Activated B cell treated with CpG ODN at 0.5 μM for 24 hours (primary cell): ENCODE measurements around the gene DAB1. TPM values are rescaled to one million over a fixed set of nuclear protein-coding genes. Genes with fewer than 3 reads are reported as not detected.

Experiments
- ATAC-seq: fragments of 200-7000 bp; cut with Tn5 transposase; one replicate; pipeline ENCODE4 v1.10.0; 2021; ENCODE audit warnings: low read depth, mild to moderate bottlenecking, moderate library complexity
- CTCF ChIA-PET: fragments of 350-600 bp; sonication (Branson Sonifier 250); formaldehyde crosslinking; loops from one replicate; lab custom pipeline; 2021; ENCODE audit warnings: antibody characterized with exemption; lab: Charles Lee
- POLR2A ChIA-PET: fragments of 350-600 bp; sonication (Branson Sonifier 250); formaldehyde crosslinking; loops from one replicate; lab custom pipeline; 2021; ENCODE audit warnings: antibody characterized with exemption; lab: Charles Lee
- DNase-seq: peaks from one replicate; pipeline ENCODE4 v3.0.0; 2022
- H3K27ac Mint-ChIP-seq: one replicate; pipeline ENCODE4 v1.8.0; 2020; ENCODE audit warnings: mixed read lengths
- H3K27me3 Mint-ChIP-seq: one replicate; pipeline ENCODE4 v1.8.0; 2021; ENCODE audit warnings: mixed read lengths
- H3K36me3 Mint-ChIP-seq: one replicate; pipeline ENCODE4 v1.8.0; 2021; ENCODE audit warnings: low read depth, mixed read lengths
- H3K4me1 Mint-ChIP-seq: one replicate; pipeline ENCODE4 v1.8.0; 2021; ENCODE audit warnings: mixed read lengths
- H3K4me3 Mint-ChIP-seq: one replicate; pipeline ENCODE4 v1.8.0; 2020; ENCODE audit warnings: mild to moderate bottlenecking, mixed read lengths
- H3K9me3 Mint-ChIP-seq: one replicate; pipeline ENCODE4 v1.8.0; 2020; ENCODE audit warnings: mixed read lengths
- CTCF ChIP-seq: fragments of 200-600 bp; IDR thresholded peaks from one replicate; pipeline ENCODE4 v1.8.0; 2022; ENCODE audit warnings: antibody characterized with exemption, mild to moderate bottlenecking
- intact Hi-C: fragments of 100-400 bp; cut with micrococcal nuclease; formaldehyde crosslinking; loops from one replicate; pipeline ENCODE4 v1.15.1; 2024
- total RNA-seq: library from RNA; stranded (reverse); gene quantifications from 2 replicates; pipeline ENCODE4 v1.2.3, GENCODE V29; 2022

Gene DAB1
- total RNA-seq, 1 donor from 2014 or later = not detected

- peaks cover 3% of the 10 kb centered on the region for H3K27me3 Mint-ChIP-seq
- intact Hi-C loops = no loop called here
- H3K36me3 Mint-ChIP-seq = no peaks in the 10 kb centered on the region
- no peak overlapping the region for H3K4me3 Mint-ChIP-seq
- TF ChIP-seq CTCF = no peak
- ATAC-seq = no peak
- POLR2A ChIA-PET = no interaction called here
- H3K4me1 Mint-ChIP-seq = no peaks in the 10 kb centered on the region
- H3K9me3 Mint-ChIP-seq = no peaks in the 10 kb centered on the region
- no peak overlapping the region for H3K27ac Mint-ChIP-seq
- DNase-seq = no peak
- CTCF ChIA-PET = no interaction called here
Observed at GRCh38 chr1:57040811-57041210, 383.0 kb downstream of the DAB1 start.

DNA sequence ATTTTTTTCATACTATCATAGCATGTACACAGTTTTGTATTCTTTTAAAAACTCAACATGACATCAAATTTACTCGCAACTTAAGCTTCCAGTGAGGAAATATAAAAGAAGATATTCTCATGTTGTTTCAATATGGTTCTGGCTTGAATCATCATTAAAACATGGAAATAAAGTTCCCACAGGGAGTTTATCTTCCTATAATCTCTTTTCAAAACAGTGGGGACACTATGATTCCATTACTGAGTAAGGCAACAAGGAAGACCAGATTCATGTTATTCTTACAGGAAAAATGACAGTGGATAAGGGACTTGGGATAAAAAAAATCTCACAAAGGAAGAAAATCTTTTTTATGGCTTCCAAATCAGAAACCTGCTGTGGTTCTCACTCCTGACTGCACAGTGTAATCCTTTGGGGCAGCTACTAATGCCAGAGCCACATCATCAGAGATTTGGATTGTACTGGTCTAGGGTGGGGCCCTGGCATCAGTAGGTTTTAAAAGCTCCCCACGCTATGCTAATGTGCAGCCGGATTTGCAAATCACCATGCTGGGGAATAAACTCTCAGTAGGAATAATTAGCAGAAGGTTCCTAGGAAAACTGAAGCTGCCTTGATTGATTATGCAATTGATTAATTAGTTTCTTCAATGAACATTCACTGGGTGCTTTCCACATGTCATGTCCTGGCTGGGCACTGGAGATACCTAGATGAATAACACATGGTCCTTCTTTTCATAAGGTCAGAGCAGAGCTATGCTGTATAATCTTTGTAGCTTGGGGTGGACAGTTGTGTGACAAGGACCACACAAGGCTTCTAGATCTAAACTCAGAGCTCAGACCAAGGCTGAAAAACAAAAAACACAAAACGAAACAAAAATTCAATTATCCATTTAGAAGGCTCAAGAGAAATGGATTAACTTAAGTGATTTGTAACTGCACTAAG is 386.9 kb downstream of the DAB1 start:
- CTCF ChIA-PET = no interaction called here
- POLR2A ChIA-PET = no interaction called here
- TF ChIP-seq CTCF = no peak
- no peak for ATAC-seq
- no peak overlapping the region for H3K4me3 Mint-ChIP-seq
- no peak for DNase-seq
- no peaks in the 10 kb centered on the region for H3K4me1 Mint-ChIP-seq
- intact Hi-C loops = no loop called here
- no peaks in the 10 kb centered on the region for H3K9me3 Mint-ChIP-seq
- peaks cover 4% of the 10 kb centered on the region for H3K27me3 Mint-ChIP-seq
- no peaks in the 10 kb centered on the region for H3K36me3 Mint-ChIP-seq
- no peak overlapping the region for H3K27ac Mint-ChIP-seq

GRCh38 chr1:57034713-57035112 is 389.1 kb downstream of the DAB1 start:
- no peak for TF ChIP-seq CTCF
- Mint-ChIP-seq H3K36me3 (no peaks in the 10 kb centered on the region), H3K9me3 (no peaks in the 10 kb centered on the region), H3K27ac (no peak overlapping the region), H3K4me3 (no peak overlapping the region), H3K4me1 (no peaks in the 10 kb centered on the region), H3K27me3 (peaks cover 1% of the 10 kb centered on the region)
- no peak for DNase-seq
- POLR2A ChIA-PET = no interaction called here
- intact Hi-C loops = no loop called here
- CTCF ChIA-PET = interaction anchor here (0.5 kb wide), 1 partner anchor 101 kb away, joined by 3 read pairs; no protein-coding TSS in a partner anchor
- ATAC-seq = no peak

GRCh38 chr1:57033222-57034001 is 390.4 kb downstream of the DAB1 start:
- Mint-ChIP-seq H3K4me3 (no peak overlapping the region), H3K27ac (no peak overlapping the region), H3K27me3 (peaks cover 1% of the 10 kb centered on the region), H3K9me3 (peaks cover 2% of the 10 kb centered on the region), H3K4me1 (no peaks in the 10 kb centered on the region), H3K36me3 (no peaks in the 10 kb centered on the region)
- CTCF ChIA-PET = no interaction called here
- DNase-seq (no peak), ATAC-seq (no peak)
- POLR2A ChIA-PET = no interaction called here
- no peak for TF ChIP-seq CTCF
- intact Hi-C loops = no loop called here
